ENCODE data around the gene ANO4.

The ANO4 gene

DNA sequence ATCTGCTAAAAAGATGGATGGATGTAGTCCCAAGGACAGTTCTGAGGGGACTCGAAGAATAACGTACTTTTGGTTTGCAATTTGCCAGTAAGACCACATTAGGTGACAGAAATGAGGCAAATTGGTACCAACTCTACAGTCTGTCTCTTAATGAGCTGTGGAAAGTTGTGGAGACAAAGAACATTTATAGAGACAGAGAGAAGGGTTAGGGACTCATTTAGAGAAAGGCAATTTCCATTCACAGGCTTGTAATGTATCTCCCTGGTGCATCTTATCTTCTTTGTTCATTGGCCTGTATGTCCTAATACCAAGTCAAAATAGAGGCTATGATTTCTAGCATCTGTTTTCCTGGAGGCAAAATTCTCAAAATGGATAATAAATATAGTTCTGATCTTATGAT is 177.5 kb downstream of the ANO4 start:
- no peak for ATAC-seq
- TF ChIP-seq, protein P1, sequence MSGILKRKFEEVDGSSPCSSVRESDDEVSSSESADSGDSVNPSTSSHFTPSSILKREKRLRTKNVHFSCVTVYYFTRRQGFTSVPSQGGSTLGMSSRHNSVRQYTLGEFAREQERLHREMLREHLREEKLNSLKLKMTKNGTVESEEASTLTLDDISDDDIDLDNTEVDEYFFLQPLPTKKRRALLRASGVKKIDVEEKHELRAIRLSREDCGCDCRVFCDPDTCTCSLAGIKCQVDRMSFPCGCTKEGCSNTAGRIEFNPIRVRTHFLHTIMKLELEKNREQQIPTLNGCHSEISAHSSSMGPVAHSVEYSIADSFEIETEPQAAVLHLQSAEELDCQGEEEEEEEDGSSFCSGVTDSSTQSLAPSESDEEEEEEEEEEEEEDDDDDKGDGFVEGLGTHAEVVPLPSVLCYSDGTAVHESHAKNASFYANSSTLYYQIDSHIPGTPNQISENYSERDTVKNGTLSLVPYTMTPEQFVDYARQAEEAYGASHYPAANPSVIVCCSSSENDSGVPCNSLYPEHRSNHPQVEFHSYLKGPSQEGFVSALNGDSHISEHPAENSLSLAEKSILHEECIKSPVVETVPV (CRISPR knock-in tag; IDR thresholded peaks at IDR 0.05), result no peak
- TF ChIP-seq, protein P2, sequence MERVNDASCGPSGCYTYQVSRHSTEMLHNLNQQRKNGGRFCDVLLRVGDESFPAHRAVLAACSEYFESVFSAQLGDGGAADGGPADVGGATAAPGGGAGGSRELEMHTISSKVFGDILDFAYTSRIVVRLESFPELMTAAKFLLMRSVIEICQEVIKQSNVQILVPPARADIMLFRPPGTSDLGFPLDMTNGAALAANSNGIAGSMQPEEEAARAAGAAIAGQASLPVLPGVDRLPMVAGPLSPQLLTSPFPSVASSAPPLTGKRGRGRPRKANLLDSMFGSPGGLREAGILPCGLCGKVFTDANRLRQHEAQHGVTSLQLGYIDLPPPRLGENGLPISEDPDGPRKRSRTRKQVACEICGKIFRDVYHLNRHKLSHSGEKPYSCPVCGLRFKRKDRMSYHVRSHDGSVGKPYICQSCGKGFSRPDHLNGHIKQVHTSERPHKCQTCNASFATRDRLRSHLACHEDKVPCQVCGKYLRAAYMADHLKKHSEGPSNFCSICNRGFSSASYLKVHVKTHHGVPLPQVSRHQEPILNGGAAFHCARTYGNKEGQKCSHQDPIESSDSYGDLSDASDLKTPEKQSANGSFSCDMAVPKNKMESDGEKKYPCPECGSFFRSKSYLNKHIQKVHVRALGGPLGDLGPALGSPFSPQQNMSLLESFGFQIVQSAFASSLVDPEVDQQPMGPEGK (CRISPR knock-in tag; IDR thresholded peaks at IDR 0.05; ENCODE audit: borderline replicate concordance), result no peak
- TF ChIP-seq ZNF8 (CRISPR knock-in tag; IDR thresholded peaks at IDR 0.05), result no peak
- no peak for TF ChIP-seq RARB (CRISPR knock-in tag; IDR thresholded peaks at IDR 0.05)
- TF ChIP-seq CSDC2 (CRISPR knock-in tag; IDR thresholded peaks at IDR 0.05), result no peak
- no peak for TF ChIP-seq BACH2 (CRISPR knock-in tag; IDR thresholded peaks at IDR 0.05; ENCODE audit: borderline replicate concordance)

DNA sequence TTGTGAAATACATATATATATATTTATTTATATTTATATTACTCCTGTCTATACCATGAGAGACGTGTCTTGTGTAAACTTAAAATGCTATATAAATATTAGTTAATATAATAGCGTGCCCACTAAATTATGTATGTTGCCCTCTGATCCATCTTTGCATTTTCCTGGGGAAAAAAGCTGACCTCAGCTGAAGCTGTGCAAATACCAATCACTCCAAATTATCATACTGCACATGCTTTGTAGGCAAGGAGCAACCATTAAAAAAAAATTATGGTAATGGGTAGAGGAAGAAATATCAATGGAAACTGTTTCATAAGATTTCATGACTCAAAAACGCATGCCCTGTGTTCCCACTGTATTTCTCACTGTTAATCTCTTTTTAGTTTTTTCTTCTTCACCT is 179.8 kb downstream of the ANO4 start:
- TF ChIP-seq GLIS3 (CRISPR knock-in tag; IDR thresholded peaks at IDR 0.05) (no peak), CSDC2 (CRISPR knock-in tag; IDR thresholded peaks at IDR 0.05) (no peak), BACH2 (CRISPR knock-in tag; IDR thresholded peaks at IDR 0.05; ENCODE audit: borderline replicate concordance) (no peak), TOX (CRISPR knock-in tag; IDR thresholded peaks at IDR 0.05; ENCODE audit: borderline replicate concordance) (no peak), TCF4 (CRISPR knock-in tag; IDR thresholded peaks at IDR 0.05; ENCODE audit: borderline replicate concordance) (no peak), RARB (CRISPR knock-in tag; IDR thresholded peaks at IDR 0.05) (no peak), ZFP30 (CRISPR knock-in tag; IDR thresholded peaks at IDR 0.05) (no peak), OSR1 (CRISPR knock-in tag; IDR thresholded peaks at IDR 0.05) (no peak), ARNTL (CRISPR knock-in tag; IDR thresholded peaks at IDR 0.05; ENCODE audit: borderline replicate concordance, low read depth) (no peak)
- TF ChIP-seq, protein P2 (CRISPR knock-in tag; IDR thresholded peaks at IDR 0.05; ENCODE audit: borderline replicate concordance), result no peak
- TF ChIP-seq, protein P3, sequence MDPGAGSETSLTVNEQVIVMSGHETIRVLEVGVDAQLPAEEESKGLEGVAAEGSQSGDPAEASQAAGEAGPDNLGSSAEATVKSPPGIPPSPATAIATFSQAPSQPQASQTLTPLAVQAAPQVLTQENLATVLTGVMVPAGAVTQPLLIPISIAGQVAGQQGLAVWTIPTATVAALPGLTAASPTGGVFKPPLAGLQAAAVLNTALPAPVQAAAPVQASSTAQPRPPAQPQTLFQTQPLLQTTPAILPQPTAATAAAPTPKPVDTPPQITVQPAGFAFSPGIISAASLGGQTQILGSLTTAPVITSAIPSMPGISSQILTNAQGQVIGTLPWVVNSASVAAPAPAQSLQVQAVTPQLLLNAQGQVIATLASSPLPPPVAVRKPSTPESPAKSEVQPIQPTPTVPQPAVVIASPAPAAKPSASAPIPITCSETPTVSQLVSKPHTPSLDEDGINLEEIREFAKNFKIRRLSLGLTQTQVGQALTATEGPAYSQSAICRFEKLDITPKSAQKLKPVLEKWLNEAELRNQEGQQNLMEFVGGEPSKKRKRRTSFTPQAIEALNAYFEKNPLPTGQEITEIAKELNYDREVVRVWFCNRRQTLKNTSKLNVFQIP (CRISPR knock-in tag; IDR thresholded peaks at IDR 0.05; ENCODE audit: borderline replicate concordance, low read depth), result no peak
- TF ChIP-seq, protein P4, sequence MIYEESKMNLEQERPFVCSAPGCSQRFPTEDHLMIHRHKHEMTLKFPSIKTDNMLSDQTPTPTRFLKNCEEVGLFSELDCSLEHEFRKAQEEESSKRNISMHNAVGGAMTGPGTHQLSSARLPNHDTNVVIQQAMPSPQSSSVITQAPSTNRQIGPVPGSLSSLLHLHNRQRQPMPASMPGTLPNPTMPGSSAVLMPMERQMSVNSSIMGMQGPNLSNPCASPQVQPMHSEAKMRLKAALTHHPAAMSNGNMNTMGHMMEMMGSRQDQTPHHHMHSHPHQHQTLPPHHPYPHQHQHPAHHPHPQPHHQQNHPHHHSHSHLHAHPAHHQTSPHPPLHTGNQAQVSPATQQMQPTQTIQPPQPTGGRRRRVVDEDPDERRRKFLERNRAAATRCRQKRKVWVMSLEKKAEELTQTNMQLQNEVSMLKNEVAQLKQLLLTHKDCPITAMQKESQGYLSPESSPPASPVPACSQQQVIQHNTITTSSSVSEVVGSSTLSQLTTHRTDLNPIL (CRISPR knock-in tag; IDR thresholded peaks at IDR 0.05; ENCODE audit: low read depth), result no peak
- TF ChIP-seq, protein P1 (CRISPR knock-in tag; IDR thresholded peaks at IDR 0.05), result no peak
- no peak for ATAC-seq

DNA sequence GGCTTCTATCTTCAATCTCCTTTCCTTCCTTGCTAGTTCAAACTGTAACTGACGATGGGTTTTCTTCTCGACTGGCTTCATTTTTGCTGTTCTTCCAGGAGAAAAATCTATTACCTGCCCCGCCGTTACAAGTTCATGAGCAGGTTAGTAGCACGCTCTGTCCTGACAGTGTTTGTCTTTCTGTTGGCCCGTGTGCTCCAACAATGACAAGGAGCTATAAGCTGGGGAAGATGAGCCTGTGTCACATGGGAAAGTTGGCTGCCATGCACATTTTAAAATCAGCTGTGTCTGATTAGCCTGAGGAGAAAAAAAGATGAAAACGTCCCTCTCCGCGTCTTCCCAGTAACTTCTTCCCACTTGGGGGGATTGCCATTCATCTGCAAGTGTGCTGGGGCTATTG is 180.2 kb downstream of the ANO4 start:
- ATAC-seq, result no peak
- TF ChIP-seq ZC3H10 (CRISPR knock-in tag; IDR thresholded peaks at IDR 0.05) (no peak), ZNF565 (CRISPR knock-in tag; conservative IDR thresholded peaks at IDR 0.05; ENCODE audit: low read depth) (no peak), OSR1 (CRISPR knock-in tag; IDR thresholded peaks at IDR 0.05) (no peak), ESRRG (CRISPR knock-in tag; IDR thresholded peaks at IDR 0.05) (no peak), ISL1 (CRISPR knock-in tag; IDR thresholded peaks at IDR 0.05) (no peak), SNAI2 (CRISPR knock-in tag; IDR thresholded peaks at IDR 0.05) (no peak), ZFP3 (CRISPR knock-in tag; IDR thresholded peaks at IDR 0.05) (no peak), TOX (CRISPR knock-in tag; IDR thresholded peaks at IDR 0.05; ENCODE audit: borderline replicate concordance) (no peak), CSDC2 (CRISPR knock-in tag; IDR thresholded peaks at IDR 0.05) (no peak)
- TF ChIP-seq, protein P4 (CRISPR knock-in tag; IDR thresholded peaks at IDR 0.05; ENCODE audit: low read depth), result no peak
- TF ChIP-seq, protein P1 (CRISPR knock-in tag; IDR thresholded peaks at IDR 0.05), result no peak
- TF ChIP-seq, protein P5, sequence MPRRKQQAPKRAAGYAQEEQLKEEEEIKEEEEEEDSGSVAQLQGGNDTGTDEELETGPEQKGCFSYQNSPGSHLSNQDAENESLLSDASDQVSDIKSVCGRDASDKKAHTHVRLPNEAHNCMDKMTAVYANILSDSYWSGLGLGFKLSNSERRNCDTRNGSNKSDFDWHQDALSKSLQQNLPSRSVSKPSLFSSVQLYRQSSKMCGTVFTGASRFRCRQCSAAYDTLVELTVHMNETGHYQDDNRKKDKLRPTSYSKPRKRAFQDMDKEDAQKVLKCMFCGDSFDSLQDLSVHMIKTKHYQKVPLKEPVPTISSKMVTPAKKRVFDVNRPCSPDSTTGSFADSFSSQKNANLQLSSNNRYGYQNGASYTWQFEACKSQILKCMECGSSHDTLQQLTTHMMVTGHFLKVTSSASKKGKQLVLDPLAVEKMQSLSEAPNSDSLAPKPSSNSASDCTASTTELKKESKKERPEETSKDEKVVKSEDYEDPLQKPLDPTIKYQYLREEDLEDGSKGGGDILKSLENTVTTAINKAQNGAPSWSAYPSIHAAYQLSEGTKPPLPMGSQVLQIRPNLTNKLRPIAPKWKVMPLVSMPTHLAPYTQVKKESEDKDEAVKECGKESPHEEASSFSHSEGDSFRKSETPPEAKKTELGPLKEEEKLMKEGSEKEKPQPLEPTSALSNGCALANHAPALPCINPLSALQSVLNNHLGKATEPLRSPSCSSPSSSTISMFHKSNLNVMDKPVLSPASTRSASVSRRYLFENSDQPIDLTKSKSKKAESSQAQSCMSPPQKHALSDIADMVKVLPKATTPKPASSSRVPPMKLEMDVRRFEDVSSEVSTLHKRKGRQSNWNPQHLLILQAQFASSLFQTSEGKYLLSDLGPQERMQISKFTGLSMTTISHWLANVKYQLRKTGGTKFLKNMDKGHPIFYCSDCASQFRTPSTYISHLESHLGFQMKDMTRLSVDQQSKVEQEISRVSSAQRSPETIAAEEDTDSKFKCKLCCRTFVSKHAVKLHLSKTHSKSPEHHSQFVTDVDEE (CRISPR knock-in tag; IDR thresholded peaks at IDR 0.05), result no peak
